KMS-11 (cell line): Measurements from ENCODE around the gene EPHB2.

ENCODE experiments used
- H2AFZ ChIP-seq: fragments of 200-600 bp; sonication (generic); 2 replicates; pipeline ENCODE4 v1.6.1; 2016; ENCODE audit warnings: antibody characterized with exemption, mixed run types, low read depth
- H3K27ac ChIP-seq: fragments of 200-600 bp; sonication (generic); 2 replicates; pipeline ENCODE4 v1.6.1; 2016; ENCODE audit warnings: mild to moderate bottlenecking, mixed run types
- H3K27me3 ChIP-seq: fragments of 200-600 bp; sonication (generic); 2 replicates; pipeline ENCODE4 v1.6.1; 2017; ENCODE audit warnings: mild to moderate bottlenecking, low read depth, mixed run types, moderate library complexity; ENCODE audit not compliant: insufficient read depth
- H3K36me3 ChIP-seq: fragments of 200-600 bp; sonication (generic); 2 replicates; pipeline ENCODE4 v1.6.1; 2017; ENCODE audit warnings: mild to moderate bottlenecking, mixed run types; ENCODE audit not compliant: insufficient read depth
- H3K4me1 ChIP-seq: fragments of 200-600 bp; sonication (generic); 2 replicates; pipeline ENCODE4 v1.6.1; 2016; ENCODE audit warnings: mild to moderate bottlenecking, low read depth, mixed run types; ENCODE audit not compliant: poor library complexity, severe bottlenecking
- H3K4me2 ChIP-seq: fragments of 200-600 bp; sonication (generic); 2 replicates; pipeline ENCODE4 v1.7.0; 2016; ENCODE audit warnings: mild to moderate bottlenecking, mixed run types
- H3K4me3 ChIP-seq: fragments of 200-600 bp; sonication (generic); IDR thresholded peaks from 2 replicates; pipeline ENCODE4 v1.6.1; 2017; ENCODE audit warnings: low read depth, low read length, mixed read lengths; ENCODE audit not compliant: insufficient read depth
- H3K79me2 ChIP-seq: fragments of 200-600 bp; sonication (generic); 2 replicates; pipeline ENCODE4 v1.6.1; 2016; ENCODE audit warnings: low read depth, mixed run types; ENCODE audit not compliant: insufficient read depth
- H3K9ac ChIP-seq: fragments of 200-600 bp; sonication (generic); 2 replicates; pipeline ENCODE4 v1.6.1; 2016; ENCODE audit warnings: mild to moderate bottlenecking, mixed run types
- H4K20me1 ChIP-seq: fragments of 200-600 bp; sonication (generic); 2 replicates; pipeline ENCODE4 v1.6.1; 2016; ENCODE audit warnings: mild to moderate bottlenecking, mixed run types; ENCODE audit not compliant: insufficient read depth
- TF ChIP-seq, protein P1 (sequence below): fragments of 200-600 bp; sonication (generic); conservative IDR thresholded peaks from 2 replicates; pipeline ENCODE4 v1.6.1; 2017; ENCODE audit warnings: low read depth, mild to moderate bottlenecking, antibody characterized with exemption, low read length, moderate library complexity, mixed read lengths

The EPHB2 gene

DNA sequence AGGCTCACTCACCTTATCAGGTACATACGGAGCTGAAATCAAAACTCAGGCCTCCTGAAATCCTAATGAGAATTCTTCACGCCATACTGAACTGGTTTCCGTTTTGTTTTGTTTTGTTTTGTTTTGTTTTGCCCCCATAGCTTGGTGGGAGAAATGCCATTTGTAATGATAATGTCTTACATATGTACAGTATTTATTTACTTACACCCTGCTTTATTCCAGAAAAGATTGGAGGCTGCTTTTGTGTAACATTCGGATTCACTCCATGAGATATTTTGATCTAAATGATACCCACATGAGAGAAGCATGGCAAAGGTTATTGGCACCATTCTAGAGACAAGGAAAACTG is 84.7 kb downstream of the EPHB2 start:
- Histone ChIP-seq H3K27me3 (peaks cover 73% of the 10 kb centered on the region), H2AFZ (no peak overlapping the region), H3K27ac (no peak overlapping the region), H3K4me1 (no peaks in the 10 kb centered on the region), H3K4me2 (no peak overlapping the region), H3K9ac (no peak overlapping the region), H4K20me1 (no peaks in the 10 kb centered on the region), H3K36me3 (no peaks in the 10 kb centered on the region), H3K4me3 (no peak overlapping the region), H3K79me2 (no peaks in the 10 kb centered on the region)
- TF ChIP-seq, protein P1, sequence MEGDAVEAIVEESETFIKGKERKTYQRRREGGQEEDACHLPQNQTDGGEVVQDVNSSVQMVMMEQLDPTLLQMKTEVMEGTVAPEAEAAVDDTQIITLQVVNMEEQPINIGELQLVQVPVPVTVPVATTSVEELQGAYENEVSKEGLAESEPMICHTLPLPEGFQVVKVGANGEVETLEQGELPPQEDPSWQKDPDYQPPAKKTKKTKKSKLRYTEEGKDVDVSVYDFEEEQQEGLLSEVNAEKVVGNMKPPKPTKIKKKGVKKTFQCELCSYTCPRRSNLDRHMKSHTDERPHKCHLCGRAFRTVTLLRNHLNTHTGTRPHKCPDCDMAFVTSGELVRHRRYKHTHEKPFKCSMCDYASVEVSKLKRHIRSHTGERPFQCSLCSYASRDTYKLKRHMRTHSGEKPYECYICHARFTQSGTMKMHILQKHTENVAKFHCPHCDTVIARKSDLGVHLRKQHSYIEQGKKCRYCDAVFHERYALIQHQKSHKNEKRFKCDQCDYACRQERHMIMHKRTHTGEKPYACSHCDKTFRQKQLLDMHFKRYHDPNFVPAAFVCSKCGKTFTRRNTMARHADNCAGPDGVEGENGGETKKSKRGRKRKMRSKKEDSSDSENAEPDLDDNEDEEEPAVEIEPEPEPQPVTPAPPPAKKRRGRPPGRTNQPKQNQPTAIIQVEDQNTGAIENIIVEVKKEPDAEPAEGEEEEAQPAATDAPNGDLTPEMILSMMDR, result no peak

DNA sequence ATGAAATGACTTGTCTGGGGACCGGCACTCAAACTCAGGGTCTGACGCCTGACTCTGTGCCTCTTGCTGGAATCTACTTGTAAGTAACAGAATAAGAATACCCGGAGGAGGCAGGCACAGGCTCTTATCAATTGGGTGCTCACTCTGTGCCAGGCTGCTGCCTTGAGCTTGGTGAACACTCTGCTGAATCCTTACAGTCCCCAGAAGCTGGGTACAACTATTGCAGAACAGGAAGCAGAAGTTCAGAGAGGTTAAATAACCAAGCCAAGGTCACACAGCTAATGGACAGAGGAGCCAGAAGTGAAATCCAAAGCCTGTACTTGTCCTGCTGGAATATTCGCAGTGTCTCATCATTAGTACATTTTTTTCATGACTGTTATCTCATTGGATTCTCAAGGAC is 86.0 kb downstream of the EPHB2 start:
- TF ChIP-seq, protein P1, result no peak
- H4K20me1 ChIP-seq, result no peaks in the 10 kb centered on the region

DNA sequence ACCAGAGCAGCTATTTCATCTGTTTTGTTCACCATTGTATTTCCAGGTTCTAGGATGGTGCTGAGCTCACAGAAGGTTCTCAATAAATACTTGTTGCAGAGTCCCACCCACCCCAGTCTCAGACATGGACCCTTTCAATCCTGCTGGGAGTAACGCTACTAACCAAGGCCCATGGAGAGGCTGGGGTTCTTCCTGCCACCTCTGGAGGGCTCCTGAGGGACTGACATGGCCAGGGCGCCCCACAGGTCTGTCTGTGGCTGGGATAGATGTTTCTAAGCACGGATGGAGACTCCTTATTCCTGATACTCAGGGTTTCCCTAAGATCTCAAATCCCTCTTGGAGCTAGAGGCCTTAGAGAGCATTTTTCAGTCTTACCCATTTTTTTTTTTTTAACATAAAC is 87.4 kb downstream of the EPHB2 start:
- H4K20me1 ChIP-seq, result no peaks in the 10 kb centered on the region
- H3K27me3 ChIP-seq, result peaks cover 80% of the 10 kb centered on the region
- H3K36me3 ChIP-seq, result no peaks in the 10 kb centered on the region
- no peak overlapping the region for H3K27ac ChIP-seq
- TF ChIP-seq, protein P1, result no peak
- H3K4me3 ChIP-seq, result no peak overlapping the region
- H3K4me1 ChIP-seq, result no peaks in the 10 kb centered on the region
- H3K9ac ChIP-seq, result no peak overlapping the region
- H2AFZ ChIP-seq, result no peak overlapping the region
- no peak overlapping the region for H3K4me2 ChIP-seq
- H3K79me2 ChIP-seq, result no peaks in the 10 kb centered on the region

More for the DNA sequence above, 86.0 kb downstream of the EPHB2 start:
- no peak overlapping the region for H3K27ac ChIP-seq
- no peak overlapping the region for H3K4me2 ChIP-seq
- no peaks in the 10 kb centered on the region for H3K4me1 ChIP-seq
- H3K9ac ChIP-seq, result no peak overlapping the region
- no peak overlapping the region for H2AFZ ChIP-seq
- H3K27me3 ChIP-seq, result peaks cover 73% of the 10 kb centered on the region
- H3K4me3 ChIP-seq, result no peak overlapping the region
- no peaks in the 10 kb centered on the region for H3K36me3 ChIP-seq
- no peaks in the 10 kb centered on the region for H3K79me2 ChIP-seq

DNA sequence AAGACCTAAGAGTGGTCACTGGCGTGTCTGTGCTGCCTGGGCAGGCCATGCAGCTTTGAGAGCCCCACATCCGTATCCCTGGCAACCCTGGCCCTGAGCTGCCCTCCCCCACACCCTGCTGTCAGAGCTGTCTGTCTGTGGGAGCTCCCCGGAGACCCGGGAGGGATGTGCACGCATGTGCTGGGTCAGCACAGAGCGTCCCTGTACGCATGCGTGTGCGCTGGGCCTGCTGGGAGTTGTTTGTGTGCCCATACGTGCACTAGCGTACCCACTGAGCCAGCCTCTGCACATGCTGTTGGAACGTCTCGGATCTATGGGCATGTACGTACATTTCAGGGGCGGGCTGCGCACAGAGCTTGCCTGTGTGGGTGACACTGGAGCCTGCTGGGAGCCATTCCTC is 89.3 kb downstream of the EPHB2 start:
- Histone ChIP-seq H3K4me3 (no peak overlapping the region), H3K79me2 (no peaks in the 10 kb centered on the region), H3K4me1 (no peaks in the 10 kb centered on the region), H4K20me1 (no peaks in the 10 kb centered on the region), H3K9ac (no peak overlapping the region), H3K4me2 (no peak overlapping the region), H2AFZ (no peak overlapping the region), H3K36me3 (no peaks in the 10 kb centered on the region), H3K27ac (no peak overlapping the region), H3K27me3 (peaks cover 69% of the 10 kb centered on the region)
- TF ChIP-seq, protein P1, result no peak

DNA sequence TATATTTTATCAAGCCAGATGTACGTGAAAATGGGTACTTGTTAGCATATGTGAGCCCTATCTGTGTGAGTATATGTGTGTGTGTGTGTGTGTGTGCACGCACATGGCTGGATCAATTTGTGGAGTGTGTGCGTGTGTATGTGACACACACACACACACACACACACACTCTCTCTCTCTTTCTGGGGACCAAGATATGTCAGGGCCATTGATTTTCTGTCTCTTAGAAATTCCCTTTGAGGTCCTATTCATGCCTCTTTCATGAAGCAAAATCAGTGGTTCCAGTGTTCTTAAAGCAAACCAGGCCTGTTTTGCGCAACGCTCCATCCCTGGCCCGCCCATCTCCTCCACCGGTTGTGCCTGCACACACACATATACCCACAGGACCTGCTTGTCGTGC is 90.0 kb downstream of the EPHB2 start:
- TF ChIP-seq, protein P1, result no peak
- H4K20me1 ChIP-seq, result no peaks in the 10 kb centered on the region
- H3K4me1 ChIP-seq, result no peaks in the 10 kb centered on the region
- H3K27me3 ChIP-seq, result peaks cover 69% of the 10 kb centered on the region
- no peak overlapping the region for H2AFZ ChIP-seq
- H3K27ac ChIP-seq, result no peak overlapping the region
- H3K4me2 ChIP-seq, result no peak overlapping the region
- no peak overlapping the region for H3K4me3 ChIP-seq
- no peaks in the 10 kb centered on the region for H3K36me3 ChIP-seq
- no peak overlapping the region for H3K9ac ChIP-seq
- H3K79me2 ChIP-seq, result no peaks in the 10 kb centered on the region
